Measurements from ENCODE around the gene SCTR. TPM values are rescaled to one million over a fixed set of nuclear protein-coding genes. Genes with fewer than 3 reads are reported as not detected.

Gene SCTR
- total and polyA plus RNA-seq, 2 of the 13 experiments (the other 11 are each of a cell fraction or from before 2014, with no cell fraction given): not detected

DNA sequence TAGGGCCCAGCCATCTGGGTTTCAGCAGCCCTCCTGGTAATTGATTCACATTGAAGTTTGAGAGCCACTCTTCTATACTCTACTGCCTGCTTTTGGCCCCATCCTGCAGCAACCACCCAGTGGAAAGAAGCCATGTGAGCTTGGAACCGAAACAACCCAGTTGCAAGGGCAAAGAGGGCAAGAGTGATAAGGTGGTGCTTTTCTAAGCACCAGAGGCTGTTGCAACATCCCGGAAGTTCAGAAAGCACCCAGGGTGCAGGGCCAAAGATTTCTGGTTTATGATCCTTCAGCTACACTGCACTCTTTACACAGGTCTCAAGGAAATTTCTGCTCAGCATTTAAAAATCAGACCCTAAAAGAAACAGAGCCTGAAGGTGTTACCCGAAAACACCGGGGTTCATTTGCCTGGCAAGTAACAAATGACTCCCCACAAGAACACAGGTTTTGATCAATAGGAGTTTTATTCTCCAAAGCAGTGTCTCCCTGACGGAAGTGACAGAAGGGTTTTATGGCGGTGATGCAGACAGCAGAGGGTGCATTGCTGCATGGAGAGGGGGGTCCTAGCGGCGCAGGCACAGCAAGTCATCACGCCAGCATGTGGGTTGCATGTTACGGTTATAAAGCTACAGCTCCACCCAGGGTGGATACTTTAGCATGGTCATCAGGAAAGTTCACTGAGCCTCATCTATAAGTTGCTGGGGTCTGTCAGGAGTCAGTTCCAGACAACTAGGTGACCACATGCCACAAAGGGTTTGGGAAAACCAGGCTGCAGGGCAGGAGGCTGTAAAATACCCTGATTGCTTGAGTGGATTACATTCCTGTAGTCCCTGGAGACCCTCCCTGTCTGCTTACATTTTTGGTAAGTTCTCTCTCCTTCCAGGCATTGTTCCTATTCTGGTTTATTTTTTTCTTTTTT, 121.4 kb downstream of the SCTR start (continued):
- TF ChIP-seq ARID5B (CRISPR knock-in tag; IDR thresholded peaks at IDR 0.05) (peak; percentile 85), ZNF275 (CRISPR knock-in tag; IDR thresholded peaks at IDR 0.05; ENCODE audit: borderline replicate concordance) (no peak), CEBPG (CRISPR knock-in tag; IDR thresholded peaks at IDR 0.05) (peak; percentile 93), SALL1 (CRISPR knock-in tag; IDR thresholded peaks at IDR 0.05) (peak; percentile 50), NKX3-1 (CRISPR knock-in tag; IDR thresholded peaks at IDR 0.05) (no peak), NR2F1 (CRISPR knock-in tag; IDR thresholded peaks at IDR 0.05) (peak in 1 of 2 experiments; percentile 69; a peak in 2 of 4 replicates), ZNF264 (CRISPR knock-in tag; IDR thresholded peaks at IDR 0.05) (peak; percentile 28; the same call in 1 of the 2 replicates), ZNF331 (CRISPR knock-in tag; IDR thresholded peaks at IDR 0.05) (peak; percentile 40; the same call in 1 of the 2 replicates), FIP1L1 (IDR thresholded peaks at IDR 0.05; ENCODE audit: borderline replicate concordance, insufficient read depth, low read depth, low read length) (no peak), PHF8 (CRISPR knock-in tag; IDR thresholded peaks at IDR 0.05) (no peak), YEATS2 (CRISPR knock-in tag; IDR thresholded peaks at IDR 0.05; ENCODE audit: borderline replicate concordance) (no peak), MAX (IDR thresholded peaks at IDR 0.05) (peak; percentile 29; the same call in 1 of the 2 replicates), PAX8 (CRISPR knock-in tag; IDR thresholded peaks at IDR 0.05; ENCODE audit: borderline replicate concordance) (no peak), ZNF746 (CRISPR knock-in tag; IDR thresholded peaks at IDR 0.05) (peak; percentile 61; the same call in 1 of the 2 replicates), RARA (CRISPR knock-in tag; IDR thresholded peaks at IDR 0.05) (peak; percentile 56), NFIC (IDR thresholded peaks at IDR 0.05; ENCODE audit: low read length) (no peak), XRCC5 (optimal IDR thresholded peaks at IDR 0.05; ENCODE audit: low read length) (peak; percentile 50)
- TF ChIP-seq, protein P1, sequence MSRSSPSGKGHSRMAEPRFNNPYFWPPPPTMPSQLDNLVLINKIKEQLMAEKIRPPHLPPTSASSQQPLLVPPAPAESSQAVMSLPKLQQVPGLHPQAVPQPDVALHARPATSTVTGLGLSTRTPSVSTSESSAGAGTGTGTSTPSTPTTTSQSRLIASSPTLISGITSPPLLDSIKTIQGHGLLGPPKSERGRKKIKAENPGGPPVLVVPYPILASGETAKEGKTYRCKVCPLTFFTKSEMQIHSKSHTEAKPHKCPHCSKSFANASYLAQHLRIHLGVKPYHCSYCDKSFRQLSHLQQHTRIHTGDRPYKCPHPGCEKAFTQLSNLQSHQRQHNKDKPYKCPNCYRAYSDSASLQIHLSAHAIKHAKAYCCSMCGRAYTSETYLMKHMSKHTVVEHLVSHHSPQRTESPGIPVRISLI (CRISPR knock-in tag; IDR thresholded peaks at IDR 0.05; ENCODE audit: borderline replicate concordance): no peak
- TF ChIP-seq, protein P2, sequence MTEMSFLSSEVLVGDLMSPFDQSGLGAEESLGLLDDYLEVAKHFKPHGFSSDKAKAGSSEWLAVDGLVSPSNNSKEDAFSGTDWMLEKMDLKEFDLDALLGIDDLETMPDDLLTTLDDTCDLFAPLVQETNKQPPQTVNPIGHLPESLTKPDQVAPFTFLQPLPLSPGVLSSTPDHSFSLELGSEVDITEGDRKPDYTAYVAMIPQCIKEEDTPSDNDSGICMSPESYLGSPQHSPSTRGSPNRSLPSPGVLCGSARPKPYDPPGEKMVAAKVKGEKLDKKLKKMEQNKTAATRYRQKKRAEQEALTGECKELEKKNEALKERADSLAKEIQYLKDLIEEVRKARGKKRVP (CRISPR knock-in tag; IDR thresholded peaks at IDR 0.05): peak in 1 of 2 experiments; percentile 51; a peak in 2 of 4 replicates
- TF ChIP-seq, protein P3, sequence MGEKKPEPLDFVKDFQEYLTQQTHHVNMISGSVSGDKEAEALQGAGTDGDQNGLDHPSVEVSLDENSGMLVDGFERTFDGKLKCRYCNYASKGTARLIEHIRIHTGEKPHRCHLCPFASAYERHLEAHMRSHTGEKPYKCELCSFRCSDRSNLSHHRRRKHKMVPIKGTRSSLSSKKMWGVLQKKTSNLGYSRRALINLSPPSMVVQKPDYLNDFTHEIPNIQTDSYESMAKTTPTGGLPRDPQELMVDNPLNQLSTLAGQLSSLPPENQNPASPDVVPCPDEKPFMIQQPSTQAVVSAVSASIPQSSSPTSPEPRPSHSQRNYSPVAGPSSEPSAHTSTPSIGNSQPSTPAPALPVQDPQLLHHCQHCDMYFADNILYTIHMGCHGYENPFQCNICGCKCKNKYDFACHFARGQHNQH (CRISPR knock-in tag; IDR thresholded peaks at IDR 0.05): no peak
